Left lung (tissue), 10 donors: ENCODE data around the gene NR5A1. TPM values are rescaled to one million over a fixed set of nuclear protein-coding genes. Genes with fewer than 3 reads are reported as not detected.

Experiments
- ATAC-seq: fragments of 200-7000 bp; cut with Tn5 transposase; one replicate; pipeline ENCODE4 v1.9.1; 2020; ENCODE audit warnings: moderate library complexity
- DNase-seq, 4 donors: peaks; one replicate each; pipeline ENCODE4 v3.0.0-alpha.2; 2013 to 2020
- H3K27ac ChIP-seq, 2 donors: fragments of 200-600 bp; sonication (generic) in 1 of 2; one replicate each; pipeline versions ENCODE4 v1.5.0 to v1.8.0; 2020 to 2021
- H3K27me3 ChIP-seq, 2 donors: fragments of 200-600 bp; sonication (generic) in 1 of 2; one replicate each; pipeline versions ENCODE4 v1.5.0 to v1.8.0; 2020 to 2021
- H3K36me3 ChIP-seq, 2 donors: fragments of 200-600 bp; sonication (generic) in 1 of 2; one replicate each; pipeline versions ENCODE4 v1.5.0 to v1.8.0; 2020 to 2021
- H3K4me1 ChIP-seq, 2 donors: fragments of 200-600 bp; one replicate each; pipeline ENCODE4 v1.8.0; 2021
- H3K4me3 ChIP-seq, 2 donors: fragments of 200-600 bp; sonication (generic) in 1 of 2; one replicate each; pipeline versions ENCODE4 v1.5.0 to v1.8.0; 2020 to 2021; ENCODE audit warnings: mild to moderate bottlenecking in 1 of 2
- H3K9me3 ChIP-seq, 2 donors: fragments of 200-600 bp; sonication (generic) in 1 of 2; one replicate each; pipeline versions ENCODE4 v1.5.0 to v1.8.0; 2020 to 2021
- intact Hi-C, 2 donors: fragments of 100-400 bp; cut with DNase I; formaldehyde crosslinking; loops; one replicate each; pipeline versions ENCODE4 v1.11.2 to v1.14.2; 2022
- polyA plus RNA-seq, 6 donors: library from polyadenylated mRNA; unstranded; fragments of 120-200 nt; gene quantifications; one replicate each; pipeline ENCODE4 v1.2.1, GENCODE V29; 2013; ENCODE audit not compliant: insufficient read length in 6 of 6
- total RNA-seq, 2 donors: library from RNA; stranded (reverse); fragmentation: NEBNext Ultra II Directional; extraction: Animal tissue kit (Norgen Biotek cat#: 25700); gene quantifications; one replicate each; pipeline ENCODE4 v1.2.1, GENCODE V29; 2021
- TF ChIP-seq, protein P1 (sequence below), 2 donors: fragments of 200-600 bp; sonication (generic) in 1 of 2; IDR thresholded peaks; one replicate each; pipeline versions ENCODE4 v1.5.0 to v1.8.0; 2021; ENCODE audit warnings: antibody characterized with exemption in 2 of 2
- donor health status: DM: no; HTN: yes; CAD: no.
- donor health status: DM: no; HTN: no; CAD: no.

The NR5A1 gene
- total and polyA plus RNA-seq, 8 donors: 0.06 to 0.26 (median 0.14) TPM; not detected in 5

DNA sequence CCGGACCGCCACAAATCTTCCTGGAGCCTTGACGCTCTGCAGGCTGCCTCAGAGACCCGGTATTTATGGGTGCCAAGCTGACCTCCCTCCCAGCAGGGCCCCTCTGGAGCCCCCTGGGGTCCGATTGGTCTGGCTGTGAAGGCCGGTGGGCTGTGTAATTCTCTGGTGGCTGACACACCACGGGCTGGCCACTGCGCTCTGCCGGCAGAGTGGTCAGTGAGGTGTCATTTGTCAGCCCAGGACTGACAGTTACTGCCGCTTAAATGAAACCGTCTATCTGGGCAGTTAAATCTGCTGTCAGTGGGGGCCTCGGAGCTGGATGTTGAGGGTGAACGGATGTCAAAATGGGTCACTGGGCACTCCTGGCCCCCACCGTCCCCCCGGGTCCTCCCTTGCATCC, 10.7 kb downstream of the NR5A1 start:
- Histone ChIP-seq H3K27me3 (peaks cover 5 to 50% of the 10 kb centered on the region in 2 donors), H3K4me1 (no peaks in the 10 kb centered on the region), H3K27ac (no peak overlapping the region), H3K4me3 (no peak overlapping the region), H3K36me3 (no peaks in the 10 kb centered on the region), H3K9me3 (no peaks in the 10 kb centered on the region)
- ATAC-seq (no peak), DNase-seq (peak in 1 of 4 donors; percentile 39)
- TF ChIP-seq, protein P1, sequence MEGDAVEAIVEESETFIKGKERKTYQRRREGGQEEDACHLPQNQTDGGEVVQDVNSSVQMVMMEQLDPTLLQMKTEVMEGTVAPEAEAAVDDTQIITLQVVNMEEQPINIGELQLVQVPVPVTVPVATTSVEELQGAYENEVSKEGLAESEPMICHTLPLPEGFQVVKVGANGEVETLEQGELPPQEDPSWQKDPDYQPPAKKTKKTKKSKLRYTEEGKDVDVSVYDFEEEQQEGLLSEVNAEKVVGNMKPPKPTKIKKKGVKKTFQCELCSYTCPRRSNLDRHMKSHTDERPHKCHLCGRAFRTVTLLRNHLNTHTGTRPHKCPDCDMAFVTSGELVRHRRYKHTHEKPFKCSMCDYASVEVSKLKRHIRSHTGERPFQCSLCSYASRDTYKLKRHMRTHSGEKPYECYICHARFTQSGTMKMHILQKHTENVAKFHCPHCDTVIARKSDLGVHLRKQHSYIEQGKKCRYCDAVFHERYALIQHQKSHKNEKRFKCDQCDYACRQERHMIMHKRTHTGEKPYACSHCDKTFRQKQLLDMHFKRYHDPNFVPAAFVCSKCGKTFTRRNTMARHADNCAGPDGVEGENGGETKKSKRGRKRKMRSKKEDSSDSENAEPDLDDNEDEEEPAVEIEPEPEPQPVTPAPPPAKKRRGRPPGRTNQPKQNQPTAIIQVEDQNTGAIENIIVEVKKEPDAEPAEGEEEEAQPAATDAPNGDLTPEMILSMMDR (IDR thresholded peaks at IDR 0.05): no peak
- intact Hi-C loops: no loop called here

DNA sequence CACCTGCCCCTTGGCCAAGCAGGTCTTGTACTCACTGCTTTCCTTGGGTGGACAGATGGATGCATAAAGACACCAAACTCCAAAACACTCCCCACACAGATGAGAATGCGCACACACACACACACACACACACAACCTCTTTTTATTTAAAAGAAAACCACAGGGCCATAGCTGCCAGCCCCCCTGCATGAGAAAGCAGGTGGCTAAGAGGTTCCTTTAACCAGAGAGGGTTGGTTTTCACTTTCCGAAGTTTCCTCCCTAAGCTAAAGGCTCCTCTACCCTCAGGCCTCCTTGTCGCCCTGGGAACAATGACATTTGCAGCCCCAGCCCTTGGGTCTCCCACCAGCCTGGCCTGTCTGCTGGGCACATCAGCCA, 11.1 kb downstream of the NR5A1 start:
- Histone ChIP-seq H3K9me3 (no peaks in the 10 kb centered on the region), H3K4me1 (no peaks in the 10 kb centered on the region), H3K27ac (no peak overlapping the region), H3K36me3 (no peaks in the 10 kb centered on the region), H3K4me3 (no peak overlapping the region), H3K27me3 (peaks cover 1 to 50% of the 10 kb centered on the region in 2 donors)
- intact Hi-C loops: no loop called here
- DNase-seq: no peak
- TF ChIP-seq, protein P1 (IDR thresholded peaks at IDR 0.05): no peak
- ATAC-seq: no peak

DNA sequence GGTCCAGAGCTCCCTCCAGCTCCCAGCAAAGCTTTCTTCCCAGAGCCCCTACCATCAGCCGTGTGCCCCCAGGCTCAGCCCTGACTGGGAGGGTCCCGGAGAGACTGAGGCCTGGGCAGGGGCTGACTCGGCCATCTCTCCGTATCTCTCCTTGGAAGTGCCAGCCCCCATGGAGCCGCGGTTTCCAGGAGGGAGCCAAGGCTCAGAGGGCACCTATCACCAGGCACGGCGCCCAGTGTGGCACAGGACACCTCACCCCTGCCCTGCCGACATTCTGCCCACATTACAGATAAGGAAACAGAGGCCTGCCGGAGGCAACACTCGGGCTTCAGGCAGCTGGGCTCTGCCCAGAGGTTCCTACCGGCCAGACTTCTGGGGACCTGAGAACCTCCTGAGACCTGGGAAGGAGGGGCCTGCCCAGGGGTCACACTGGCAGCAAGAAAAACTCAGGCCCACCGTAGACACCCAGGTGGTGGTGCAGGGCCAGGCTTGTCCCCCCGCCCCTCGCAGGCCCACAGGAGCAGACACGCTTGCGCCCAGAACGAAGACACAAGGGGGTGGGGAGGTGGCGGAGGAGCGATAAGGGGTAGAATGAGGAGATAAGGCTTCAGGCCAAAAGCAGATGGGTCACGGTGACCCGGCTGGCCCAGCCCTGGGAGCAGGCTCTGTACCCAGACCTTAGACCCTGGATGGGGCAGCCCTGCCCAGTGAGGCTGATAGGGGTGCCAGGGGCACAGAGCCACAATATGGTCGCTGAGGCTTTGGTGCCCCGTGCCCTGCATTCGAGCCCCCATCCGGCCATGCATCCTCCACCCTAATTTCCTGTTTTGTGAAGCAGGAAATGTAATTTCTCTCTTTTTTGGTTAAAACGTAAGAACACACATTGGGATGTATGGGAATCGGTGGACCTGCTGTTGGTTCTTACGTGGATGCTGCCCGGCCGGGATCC, 11.8 kb downstream of the NR5A1 start:
- intact Hi-C loops: no loop called here
- H3K4me3 ChIP-seq: no peak overlapping the region
- peaks cover 0 to 49% of the 10 kb centered on the region in 2 donors for H3K27me3 ChIP-seq
- H3K4me1 ChIP-seq: no peaks in the 10 kb centered on the region
- ATAC-seq: no peak
- TF ChIP-seq, protein P1 (IDR thresholded peaks at IDR 0.05): no peak
- no peaks in the 10 kb centered on the region for H3K36me3 ChIP-seq
- H3K9me3 ChIP-seq: no peaks in the 10 kb centered on the region
- no peak overlapping the region for H3K27ac ChIP-seq
- DNase-seq: peak in 1 of 4 donors; percentile 59

DNA sequence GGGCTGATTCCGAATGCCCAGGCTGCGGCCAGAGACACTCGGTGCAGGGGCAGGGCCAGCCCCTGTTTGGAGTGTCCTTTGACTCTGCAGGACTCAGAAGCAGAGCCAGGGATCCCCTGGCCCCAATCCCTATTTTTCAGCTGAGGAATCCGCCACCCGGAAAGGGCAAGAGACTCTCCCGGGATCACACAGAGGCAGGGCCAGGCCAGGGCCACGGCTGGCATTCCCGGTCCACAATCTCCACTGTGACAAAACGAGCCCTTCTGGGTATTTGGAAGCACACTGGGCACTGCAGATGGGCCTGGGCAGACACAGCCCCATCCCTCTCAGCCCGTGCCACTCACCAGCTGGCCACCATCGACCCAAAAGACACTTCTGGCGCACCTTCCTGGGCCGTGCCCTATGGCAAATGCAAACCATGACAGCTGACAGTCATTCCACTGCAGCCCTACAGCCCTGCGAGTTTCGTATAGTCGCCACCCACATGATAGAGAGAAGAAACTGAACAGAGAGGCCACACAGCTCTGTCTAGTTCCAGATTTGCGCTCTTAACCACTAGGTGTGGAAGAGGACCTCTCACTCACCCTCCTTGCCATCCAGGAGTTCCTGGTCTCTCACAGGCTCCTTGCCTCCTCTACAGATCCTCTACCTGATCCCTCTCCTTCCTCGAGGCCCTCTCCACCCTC, 13.3 kb downstream of the NR5A1 start:
- ATAC-seq: no peak
- H3K4me3 ChIP-seq: no peak overlapping the region
- DNase-seq: peak in 1 of 4 donors; percentile 43
- intact Hi-C loops: no loop called here
- no peaks in the 10 kb centered on the region for H3K4me1 ChIP-seq
- TF ChIP-seq, protein P1 (IDR thresholded peaks at IDR 0.05): no peak
- no peaks in the 10 kb centered on the region for H3K36me3 ChIP-seq
- no peak overlapping the region for H3K27ac ChIP-seq
- no peaks in the 10 kb centered on the region for H3K9me3 ChIP-seq
- H3K27me3 ChIP-seq: peaks cover 0 to 49% of the 10 kb centered on the region in 2 donors

DNA sequence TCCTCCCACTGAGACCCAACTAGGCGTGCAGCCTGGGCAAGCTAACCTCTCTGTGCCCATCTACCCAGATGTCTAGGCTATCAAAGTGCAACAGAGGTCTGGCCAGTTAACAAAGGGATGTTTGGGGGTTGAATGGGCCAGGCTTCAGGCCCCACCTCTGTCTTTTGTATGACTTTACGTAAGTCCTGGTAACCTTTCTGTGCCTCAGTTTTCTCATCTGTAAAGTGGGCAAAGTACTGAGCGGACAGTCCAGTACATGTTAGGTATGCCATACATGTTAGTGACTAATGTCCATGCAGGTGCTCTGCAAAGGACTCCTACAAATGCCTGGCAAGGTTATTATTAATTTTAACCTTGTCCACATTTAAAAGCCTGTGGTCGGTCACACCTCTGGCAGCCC, 14.0 kb downstream of the NR5A1 start:
- Histone ChIP-seq H3K4me1 (no peaks in the 10 kb centered on the region), H3K27me3 (peaks cover 0 to 50% of the 10 kb centered on the region in 2 donors), H3K9me3 (no peaks in the 10 kb centered on the region), H3K36me3 (no peaks in the 10 kb centered on the region), H3K27ac (no peak overlapping the region), H3K4me3 (no peak overlapping the region)
- intact Hi-C loops: no loop called here
- TF ChIP-seq, protein P1 (IDR thresholded peaks at IDR 0.05): no peak
- ATAC-seq (no peak), DNase-seq (no peak)
